Fibroblast of skin of back (primary cell): ENCODE results near the gene HAUS2.
"Not testable (repeated sequence)": the region's sequence is repeated elsewhere in the genome, so short reads cannot be mapped to it uniquely, and the experiment has no call there.

Experiments
- DNase-seq: peaks from one replicate; pipeline ENCODE4 v3.0.0-alpha.2; 2013

The HAUS2 gene

GRCh38 chr15:42576040-42576594, 27.5 kb downstream of the HAUS2 start:
- DNase-seq: no peak

- no peak for DNase-seq
Observed at GRCh38 chr15:42576776-42577175, 28.1 kb downstream of the HAUS2 start.

GRCh38 chr15:42577514-42578031, 28.9 kb downstream of the HAUS2 start:
- DNase-seq: peak; percentile 64

GRCh38 chr15:42578984-42579537, 30.4 kb downstream of the HAUS2 start:
- no peak for DNase-seq

GRCh38 chr15:42581272-42581730, 32.7 kb downstream of the HAUS2 start:
- DNase-seq: peak; percentile 83

- DNase-seq: no peak
Observed at GRCh38 chr15:42582569-42583375, 34.1 kb downstream of the HAUS2 start.

GRCh38 chr15:42584031-42584765, 35.6 kb downstream of the HAUS2 start:
- peak; percentile 38 for DNase-seq

GRCh38 chr15:42590619-42591237, 42.1 kb downstream of the HAUS2 start:
- no peak for DNase-seq

GRCh38 chr15:42591238-42591934, 42.7 kb downstream of the HAUS2 start:
- DNase-seq: peak; percentile 74

GRCh38 chr15:42592716-42593115, 44.1 kb downstream of the HAUS2 start:
- no peak for DNase-seq

- peak; percentile 45 for DNase-seq
Observed at GRCh38 chr15:42593143-42593542, 44.5 kb downstream of the HAUS2 start.

- peak; percentile 22 for DNase-seq
Observed at GRCh38 chr15:42594095-42594494, 45.5 kb downstream of the HAUS2 start.

GRCh38 chr15:42595626-42596240, 47.1 kb downstream of the HAUS2 start:
- DNase-seq: no peak

- DNase-seq: not testable (repeated sequence)
Observed at GRCh38 chr15:42601316-42601715, 52.7 kb downstream of the HAUS2 start.

- no peak for DNase-seq
Observed at GRCh38 chr15:42602501-42602900, 53.9 kb downstream of the HAUS2 start.

- no peak for DNase-seq
Observed at GRCh38 chr15:42603978-42604377, 55.3 kb downstream of the HAUS2 start.

- DNase-seq: peak; percentile 35
Observed at GRCh38 chr15:42604894-42605744, 56.5 kb downstream of the HAUS2 start.

- no peak for DNase-seq
Observed at GRCh38 chr15:42605796-42606195, 57.2 kb downstream of the HAUS2 start.

GRCh38 chr15:42608110-42608531, 59.5 kb downstream of the HAUS2 start:
- DNase-seq: no peak
